Heart left ventricle (tissue), 16 donors: ENCODE results near the gene TICRR. TPM values are rescaled to one million over a fixed set of nuclear protein-coding genes. Genes with fewer than 3 reads are reported as not detected.

Source experiments
- ATAC-seq, 4 donors: fragments of 200-7000 bp; cut with Tn5 transposase; one replicate each; pipeline ENCODE4 v1.9.1; 2020 to 2022; ENCODE audit warnings: moderate library complexity in 4 of 4, mild to moderate bottlenecking in 3 of 4, moderate number of reproducible peaks in 1 of 4
- DNase-seq, 5 donors: peaks; one replicate each; pipeline ENCODE4 v3.0.0-alpha.2; 2020
- H3K27ac ChIP-seq, 12 donors: fragments of 200-600 bp; sonication (generic) in 4 of 12; one replicate each; pipeline versions ENCODE4 v1.5.0 to v1.8.0; 2016 to 2022; ENCODE audit warnings: mild to moderate bottlenecking in 2 of 12
- H3K27me3 ChIP-seq, 9 donors: fragments of 200-600 bp; sonication (generic) in 2 of 9; one replicate each; pipeline versions ENCODE4 v1.5.1 to v1.8.0; 2016 to 2022; ENCODE audit warnings: mild to moderate bottlenecking in 3 of 9
- H3K36me3 ChIP-seq, 9 donors: fragments of 200-600 bp; sonication (generic) in 2 of 9; one replicate each; pipeline versions ENCODE4 v1.5.0 to v1.8.0; 2018 to 2022; ENCODE audit warnings: mild to moderate bottlenecking in 2 of 9
- H3K4me1 ChIP-seq, 12 donors: fragments of 200-600 bp; sonication (generic) in 4 of 12; one replicate each; pipeline versions ENCODE4 v1.5.0 to v1.8.0; 2016 to 2022; ENCODE audit warnings: mild to moderate bottlenecking in 3 of 12
- H3K4me3 ChIP-seq, 12 donors: fragments of 200-600 bp; sonication (generic) in 4 of 12; one replicate each; pipeline versions ENCODE4 v1.5.0 to v1.8.0; 2017 to 2022; ENCODE audit warnings: mild to moderate bottlenecking in 9 of 12, moderate library complexity in 4 of 12
- H3K9me3 ChIP-seq, 12 donors: fragments of 200-600 bp; sonication (generic) in 4 of 12; one replicate each; pipeline versions ENCODE4 v1.5.0 to v1.8.0; 2016 to 2022; ENCODE audit warnings: mild to moderate bottlenecking in 1 of 12
- POLR2A ChIP-seq, 2 donors: fragments of 450-650 bp; IDR thresholded peaks; one replicate each; pipeline ENCODE4 v1.6.1; 2017; ENCODE audit warnings: antibody characterized with exemption in 2 of 2, mild to moderate bottlenecking in 2 of 2, moderate library complexity in 2 of 2
- WGBS, 4 donors: extraction: QIAGEN DNeasy Blood & Tissue Kit in 2 of 4; methylation state at CpG; one replicate each; pipeline versions ENCODE4 v1.1.5 to v1.1.7; 2013 to 2018; 5-methylcytosine and 5-hydroxymethylcytosine counted together
- intact Hi-C, 10 donors: fragments of 100-400 bp; cut with DNase I; formaldehyde crosslinking; loops; one replicate each; pipeline versions ENCODE4 v1.11.1 to v1.14.2; 2022
- long read RNA-seq, 3 donors: library from polyadenylated mRNA; unstranded; transcript quantifications; one replicate each; pipeline ENCODE4 v2.0.0, GENCODE V29; 2020 to 2021
- polyA plus RNA-seq, 2 donors: library from polyadenylated mRNA; stranded (reverse); fragments of 200-250 nt; gene quantifications; one replicate each; pipeline ENCODE4 v1.2.3, GENCODE V29; 2013
- total RNA-seq, 9 donors: library from RNA; depleted of rRNA in 2 of 9; stranded (reverse); fragments of >200 nt in 2 of 9; fragmentation: NEBNext Ultra II Directional in 3 of 9; extraction: Animal tissue kit (Norgen Biotek cat#: 25700) in 3 of 9; gene quantifications; one replicate each; pipeline versions ENCODE4 v1.1.0 to v1.2.4, GENCODE V29; 2016 to 2023
- TF ChIP-seq, protein P1 (sequence below), 12 donors: fragments of 200-600 bp; sonication (generic) in 4 of 12; IDR thresholded peaks; one replicate each; pipeline versions ENCODE4 v1.5.0 to v1.8.0; 2018 to 2022; ENCODE audit warnings: antibody characterized with exemption in 12 of 12, mild to moderate bottlenecking in 5 of 12
- donor health status: ischemic (EF 13 %, LVEDD 7.1; RV severe dilation, severe dysfunction).
- donor health status: healthy with polysubstance abuse.
- donor health status: DM: no; HTN: yes; CAD: no.
- donor health status: DM: no; HTN: no; CAD: no.
- donor health status: ischemic (EF 25% LVEDD 6.9; RV normal size, moderate dysfunction).
- donor health status: ischemic (EF 25% LVEDD 5.7; RV mildly dilated, moderate dysfunction).
- donor health status: healthy.
- donor health status: DM: yes; HTN: yes; CAD: no.
- donor health status: ischemic (EF 35%, LVEDD 5.7; RV mildly dilated, moderate dysfunction).
- donor health status: nonischemic (EF 11% LVEDD 7.7; RV severe dilation, severe dysfunction).
- donor health status: DM: yes; HTN: yes; CAD: no.
- donor health status: PGD.
- donor health status: ischemic (EF 29% LVEDD 5.4; RV normal size, mild dysfunction).
- donor health status: nonischemic (EF 23%, LVEDD 6.1; RV moderate dilation, normal function).

Gene TICRR, protein sequence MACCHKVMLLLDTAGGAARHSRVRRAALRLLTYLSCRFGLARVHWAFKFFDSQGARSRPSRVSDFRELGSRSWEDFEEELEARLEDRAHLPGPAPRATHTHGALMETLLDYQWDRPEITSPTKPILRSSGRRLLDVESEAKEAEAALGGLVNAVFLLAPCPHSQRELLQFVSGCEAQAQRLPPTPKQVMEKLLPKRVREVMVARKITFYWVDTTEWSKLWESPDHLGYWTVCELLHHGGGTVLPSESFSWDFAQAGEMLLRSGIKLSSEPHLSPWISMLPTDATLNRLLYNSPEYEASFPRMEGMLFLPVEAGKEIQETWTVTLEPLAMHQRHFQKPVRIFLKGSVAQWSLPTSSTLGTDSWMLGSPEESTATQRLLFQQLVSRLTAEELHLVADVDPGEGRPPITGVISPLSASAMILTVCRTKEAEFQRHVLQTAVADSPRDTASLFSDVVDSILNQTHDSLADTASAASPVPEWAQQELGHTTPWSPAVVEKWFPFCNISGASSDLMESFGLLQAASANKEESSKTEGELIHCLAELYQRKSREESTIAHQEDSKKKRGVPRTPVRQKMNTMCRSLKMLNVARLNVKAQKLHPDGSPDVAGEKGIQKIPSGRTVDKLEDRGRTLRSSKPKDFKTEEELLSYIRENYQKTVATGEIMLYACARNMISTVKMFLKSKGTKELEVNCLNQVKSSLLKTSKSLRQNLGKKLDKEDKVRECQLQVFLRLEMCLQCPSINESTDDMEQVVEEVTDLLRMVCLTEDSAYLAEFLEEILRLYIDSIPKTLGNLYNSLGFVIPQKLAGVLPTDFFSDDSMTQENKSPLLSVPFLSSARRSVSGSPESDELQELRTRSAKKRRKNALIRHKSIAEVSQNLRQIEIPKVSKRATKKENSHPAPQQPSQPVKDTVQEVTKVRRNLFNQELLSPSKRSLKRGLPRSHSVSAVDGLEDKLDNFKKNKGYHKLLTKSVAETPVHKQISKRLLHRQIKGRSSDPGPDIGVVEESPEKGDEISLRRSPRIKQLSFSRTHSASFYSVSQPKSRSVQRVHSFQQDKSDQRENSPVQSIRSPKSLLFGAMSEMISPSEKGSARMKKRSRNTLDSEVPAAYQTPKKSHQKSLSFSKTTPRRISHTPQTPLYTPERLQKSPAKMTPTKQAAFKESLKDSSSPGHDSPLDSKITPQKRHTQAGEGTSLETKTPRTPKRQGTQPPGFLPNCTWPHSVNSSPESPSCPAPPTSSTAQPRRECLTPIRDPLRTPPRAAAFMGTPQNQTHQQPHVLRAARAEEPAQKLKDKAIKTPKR (N-terminal part only)
- total RNA-seq (1 to 10 TPM in 1 of 9 donors, under 1 TPM in 5, not detected in 3; 0.05 to 1.4 (median 0.10) TPM), polyA plus RNA-seq (under 1 TPM in 1 of 2 donors, not detected in 1; 0.04 TPM)
- long read RNA-seq, donor 1, result 0 reads
- long read RNA-seq, donor 2, result 0 reads
- long read RNA-seq, donor 3, result 0 reads

DNA sequence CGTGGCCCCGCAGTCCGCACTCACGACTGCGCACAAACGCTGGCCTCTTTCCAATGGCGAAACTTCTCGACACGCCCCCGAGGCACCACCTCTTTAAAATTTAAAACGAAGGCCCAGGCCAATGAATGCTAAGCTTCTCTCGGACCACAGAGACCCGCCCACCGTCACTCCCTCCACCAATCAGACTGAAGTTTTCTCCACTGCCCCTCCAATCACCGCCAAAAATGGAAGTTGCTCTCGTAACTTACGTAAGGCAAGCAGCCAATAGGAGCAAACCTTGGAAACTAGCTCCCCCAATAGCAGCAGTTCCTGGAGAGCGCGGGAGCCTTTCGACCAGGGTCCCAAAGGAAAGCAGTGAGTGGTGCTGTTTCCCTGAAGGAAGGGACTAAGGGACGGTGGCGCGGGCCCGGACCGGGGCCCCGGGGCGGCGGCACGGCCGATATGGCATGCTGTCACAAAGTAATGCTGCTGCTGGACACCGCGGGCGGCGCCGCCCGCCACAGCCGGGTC lies at the start of gene TICRR:
TSS of gene TICRR (plus strand) at position 324 of the 510 bp plus-strand sequence. CDS start at position 442, 118 bp downstream.
- intact Hi-C loops, result loop anchor here in 1 of 10 donors (10.0 kb wide), 1 partner anchor 240 kb away; the partner anchor contains the start of gene POLG
- peak; percentile 94 to 97 (median 96) for DNase-seq
- peaks cover 0 to 21% (median 8%) of the 10 kb centered on the region in 12 donors for H3K4me1 ChIP-seq
- no peaks in the 10 kb centered on the region for H3K9me3 ChIP-seq
- ATAC-seq, result peak; percentile 98 to 100 (median 99)
- H3K27me3 ChIP-seq, result peaks cover 0 to 4% (median 0%) of the 10 kb centered on the region in 9 donors
- no peaks in the 10 kb centered on the region for H3K36me3 ChIP-seq
- no peak for TF ChIP-seq POLR2A (IDR thresholded peaks at IDR 0.05)
- TF ChIP-seq, protein P1, sequence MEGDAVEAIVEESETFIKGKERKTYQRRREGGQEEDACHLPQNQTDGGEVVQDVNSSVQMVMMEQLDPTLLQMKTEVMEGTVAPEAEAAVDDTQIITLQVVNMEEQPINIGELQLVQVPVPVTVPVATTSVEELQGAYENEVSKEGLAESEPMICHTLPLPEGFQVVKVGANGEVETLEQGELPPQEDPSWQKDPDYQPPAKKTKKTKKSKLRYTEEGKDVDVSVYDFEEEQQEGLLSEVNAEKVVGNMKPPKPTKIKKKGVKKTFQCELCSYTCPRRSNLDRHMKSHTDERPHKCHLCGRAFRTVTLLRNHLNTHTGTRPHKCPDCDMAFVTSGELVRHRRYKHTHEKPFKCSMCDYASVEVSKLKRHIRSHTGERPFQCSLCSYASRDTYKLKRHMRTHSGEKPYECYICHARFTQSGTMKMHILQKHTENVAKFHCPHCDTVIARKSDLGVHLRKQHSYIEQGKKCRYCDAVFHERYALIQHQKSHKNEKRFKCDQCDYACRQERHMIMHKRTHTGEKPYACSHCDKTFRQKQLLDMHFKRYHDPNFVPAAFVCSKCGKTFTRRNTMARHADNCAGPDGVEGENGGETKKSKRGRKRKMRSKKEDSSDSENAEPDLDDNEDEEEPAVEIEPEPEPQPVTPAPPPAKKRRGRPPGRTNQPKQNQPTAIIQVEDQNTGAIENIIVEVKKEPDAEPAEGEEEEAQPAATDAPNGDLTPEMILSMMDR (IDR thresholded peaks at IDR 0.05), result no peak
- no peak within 1 kb of the TSS for H3K27ac ChIP-seq
- WGBS, 4 donors, result 0 to 1% (median 0%) methylated on average over 23 to 37 of the region's 37 CpGs
- peak within 1 kb of the TSS; percentile 34 to 95 (median 66) for H3K4me3 ChIP-seq

DNA sequence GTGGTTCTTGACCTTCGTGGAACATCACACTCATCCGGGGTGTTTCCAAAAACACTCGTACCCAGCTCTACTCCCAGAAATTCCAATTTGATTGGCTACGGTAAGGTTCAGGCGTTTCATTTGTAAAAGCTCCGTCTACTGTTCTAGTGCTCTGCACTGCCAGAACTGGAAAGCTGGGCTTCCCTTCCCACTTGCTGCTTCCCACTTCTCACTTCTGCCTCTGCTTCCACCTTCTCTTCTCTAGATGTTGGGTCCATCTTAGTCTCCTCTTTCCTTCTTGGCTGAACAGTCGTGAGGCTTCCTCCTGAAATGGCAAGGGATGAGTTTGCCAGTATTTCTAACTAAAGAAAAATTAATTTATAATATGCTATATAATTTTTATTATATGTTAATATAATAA lies 49.1 kb upstream of the TICRR start:
- Histone ChIP-seq H3K4me1 (no peaks in the 10 kb centered on the region), H3K27ac (no peak overlapping the region), H3K36me3 (no peaks in the 10 kb centered on the region), H3K27me3 (peaks cover 0 to 4% (median 0%) of the 10 kb centered on the region in 9 donors), H3K4me3 (no peak overlapping the region), H3K9me3 (peaks cover 0 to under 1% (median 0%) of the 10 kb centered on the region in 12 donors)
- ATAC-seq (no peak), DNase-seq (no peak)
- TF ChIP-seq, protein P1 (IDR thresholded peaks at IDR 0.05), result no peak
- TF ChIP-seq POLR2A (IDR thresholded peaks at IDR 0.05), result no peak
- intact Hi-C loops, result loop anchor here in 1 of 10 donors (10.0 kb wide), 1 partner anchor 61 kb away; no protein-coding TSS in a partner anchor
- 84 to 90% (median 88%) methylated on average over 7 of the region's 7 CpGs for WGBS, 4 donors

DNA sequence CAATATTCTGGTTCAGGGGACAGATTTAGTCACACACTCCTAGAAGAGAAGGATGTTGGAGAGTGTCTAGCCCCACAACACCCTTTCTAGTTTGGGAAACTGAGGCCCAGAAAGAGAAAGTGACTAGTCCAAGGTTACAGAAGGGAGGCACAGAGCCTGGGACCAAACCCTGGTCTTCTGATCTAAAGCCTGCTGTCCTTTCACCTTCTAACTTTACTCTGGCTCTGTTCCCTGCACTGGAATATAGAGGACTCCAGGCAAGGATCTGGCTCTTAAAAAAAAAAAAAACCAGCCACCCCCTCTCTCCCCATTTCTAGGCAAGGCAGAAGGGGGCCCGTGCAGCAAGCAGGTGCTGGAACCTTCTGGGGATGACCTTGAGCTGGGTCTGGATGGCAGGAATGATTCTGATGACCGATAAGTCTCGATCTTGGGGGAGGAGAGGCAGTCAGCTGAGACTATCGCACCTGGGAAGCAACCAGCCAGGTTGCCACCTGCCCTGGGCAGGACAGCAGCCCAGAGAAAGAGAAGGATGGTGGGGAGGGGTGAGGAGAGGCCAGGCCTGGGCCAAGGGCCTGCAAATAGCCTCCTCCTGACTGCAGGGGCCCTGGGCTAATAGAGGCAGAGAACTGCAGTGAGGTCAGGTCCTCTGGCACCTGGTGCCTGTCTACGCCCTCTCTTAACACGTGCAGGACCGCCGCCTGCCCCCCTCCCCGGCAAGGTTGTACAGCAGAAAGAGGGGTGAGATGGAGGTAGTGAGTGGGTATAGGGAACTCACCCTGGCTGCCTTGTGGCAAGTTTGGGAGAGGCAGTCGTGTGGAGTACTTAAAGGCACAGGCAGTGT lies 48.4 kb upstream of the TICRR start:
- ATAC-seq (no peak), DNase-seq (no peak)
- H3K9me3 ChIP-seq, result no peaks in the 10 kb centered on the region
- no peaks in the 10 kb centered on the region for H3K4me1 ChIP-seq
- no peak overlapping the region for H3K4me3 ChIP-seq
- 58 to 67% (median 64%) methylated on average over 10 of the region's 10 CpGs for WGBS, 4 donors
- peaks cover 0 to 4% (median 0%) of the 10 kb centered on the region in 9 donors for H3K27me3 ChIP-seq
- intact Hi-C loops, result loop anchor here in 1 of 10 donors (10.0 kb wide), 1 partner anchor 62 kb away; no protein-coding TSS in a partner anchor
- TF ChIP-seq POLR2A (IDR thresholded peaks at IDR 0.05), result no peak
- TF ChIP-seq, protein P1 (IDR thresholded peaks at IDR 0.05), result no peak
- H3K36me3 ChIP-seq, result no peaks in the 10 kb centered on the region
- no peak overlapping the region for H3K27ac ChIP-seq
